Right lobe of liver (tissue), 6 donors: ENCODE data around the gene DYRK1A. TPM values are rescaled to one million over a fixed set of nuclear protein-coding genes. Genes with fewer than 3 reads are reported as not detected.

ENCODE experiments used
- ATAC-seq, 4 donors: fragments of 200-7000 bp; cut with Tn5 transposase; one replicate each; pipeline ENCODE4 v1.9.1; 2020; ENCODE audit warnings: mild to moderate bottlenecking in 4 of 4, moderate library complexity in 4 of 4
- DNase-seq, 3 donors: peaks; one replicate each; pipeline ENCODE4 v3.0.0-alpha.2; 2020
- H3K27ac ChIP-seq, 3 donors: fragments of 200-600 bp; one replicate each; pipeline ENCODE4 v1.8.0; 2022
- H3K27me3 ChIP-seq, 2 donors: fragments of 200-600 bp; one replicate each; pipeline ENCODE4 v1.8.0; 2022
- H3K36me3 ChIP-seq, 4 donors: fragments of 200-600 bp; sonication (generic) in 1 of 4; one replicate each; pipeline versions ENCODE4 v1.5.1 to v1.8.0; 2017 to 2022; ENCODE audit warnings: control low read depth in 1 of 4
- H3K4me1 ChIP-seq, 4 donors: fragments of 200-600 bp; sonication (generic) in 1 of 4; one replicate each; pipeline versions ENCODE4 v1.5.1 to v1.8.0; 2017 to 2022; ENCODE audit warnings: control low read depth in 1 of 4
- H3K4me3 ChIP-seq, 3 donors: fragments of 200-600 bp; one replicate each; pipeline ENCODE4 v1.8.0; 2022
- H3K9me3 ChIP-seq, 4 donors: fragments of 200-600 bp; sonication (generic) in 1 of 4; one replicate each; pipeline versions ENCODE4 v1.5.1 to v1.8.0; 2017 to 2022; ENCODE audit warnings: control low read depth in 1 of 4
- POLR2A ChIP-seq: fragments of 450-650 bp; IDR thresholded peaks from one replicate; pipeline ENCODE4 v1.6.1; 2017; ENCODE audit warnings: antibody characterized with exemption, mild to moderate bottlenecking
- WGBS: methylation state at CpG from one replicate; pipeline ENCODE4 v1.1.6; 2018; ENCODE audit warnings: low coverage, low lambda C conversion rate; ENCODE audit not compliant: insufficient coverage; ENCODE audit errors: missing lambda C conversion rate; 5-methylcytosine and 5-hydroxymethylcytosine counted together
- intact Hi-C, 2 donors: fragments of 100-400 bp; cut with DNase I; formaldehyde crosslinking; loops; one replicate each; pipeline versions ENCODE4 v1.11.2 to v1.14.1; 2022
- total RNA-seq, 6 experiments: library from RNA; depleted of rRNA in 2 of 6; stranded (reverse); fragments of >200 nt in 2 of 6; fragmentation: NEBNext Ultra II Directional in 3 of 6; extraction: Animal tissue kit (Norgen Biotek cat#: 25700) in 3 of 6; gene quantifications; one replicate each; pipeline versions ENCODE4 v1.1.0 to v1.2.4, GENCODE V29; 2016 to 2023
- TF ChIP-seq, protein P1 (sequence below), 4 donors: fragments of 200-600 bp in 3 of 4; fragments of 450-650 bp in 1 of 4; IDR thresholded peaks; one replicate each; pipeline versions ENCODE4 v1.5.1 to v1.8.0; 2016 to 2022; ENCODE audit warnings: antibody characterized with exemption in 4 of 4, mild to moderate bottlenecking in 2 of 4
- donor health status: DM: no; HTN: yes; CAD: no.
- donor health status: DM: no; HTN: no; CAD: no.
- donor health status: DM: no; HTN: no; CAD: no.
- donor health status: DM: no; HTN: yes; CAD: no.
- donor health status: DM: no; HTN: yes; CAD: no.

The DYRK1A gene
- total RNA-seq, 6 experiments from 2014 or later: 20.6 to 32.5 (median 25.7) TPM

DNA sequence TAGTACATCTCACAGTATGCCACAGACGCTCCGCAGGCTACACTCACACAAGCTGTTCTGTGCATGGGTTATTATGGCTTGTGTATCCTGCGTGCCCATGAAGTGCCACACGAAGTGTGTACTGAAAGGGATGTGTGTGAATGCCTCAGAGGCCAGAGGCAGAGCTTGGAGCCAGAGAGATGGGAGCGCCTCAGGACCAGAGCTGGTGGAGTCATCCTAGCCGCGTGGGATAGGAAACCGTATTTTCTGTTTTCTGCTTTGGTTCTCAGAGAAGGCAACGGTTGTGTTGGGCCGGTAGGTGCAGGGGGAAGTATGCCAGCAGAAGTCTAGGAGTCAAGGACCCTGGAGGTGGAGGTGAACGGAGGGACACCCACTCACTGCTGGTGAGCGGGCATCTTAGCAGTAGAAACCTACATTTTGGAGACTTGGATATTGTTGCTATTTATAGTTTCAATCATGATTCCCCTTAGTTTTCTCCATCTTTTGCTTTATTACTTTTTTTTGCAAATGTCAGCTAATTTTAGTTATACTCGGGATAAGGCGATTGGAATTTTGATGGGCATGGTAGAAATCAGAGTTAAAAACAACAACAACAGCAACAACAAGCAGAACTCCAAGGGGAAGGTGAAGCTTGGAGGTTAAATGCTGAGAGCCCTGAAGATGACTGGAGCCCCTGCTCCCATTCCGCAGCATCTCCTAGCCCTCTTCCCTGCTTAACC is 188.2 kb downstream of the DYRK1A start:
- Histone ChIP-seq H3K27ac (no peak overlapping the region), H3K27me3 (no peaks in the 10 kb centered on the region), H3K4me3 (no peak overlapping the region), H3K4me1 (no peaks in the 10 kb centered on the region), H3K9me3 (no peaks in the 10 kb centered on the region), H3K36me3 (no peaks in the 10 kb centered on the region)
- no peak for DNase-seq
- TF ChIP-seq POLR2A: no peak
- TF ChIP-seq, protein P1, sequence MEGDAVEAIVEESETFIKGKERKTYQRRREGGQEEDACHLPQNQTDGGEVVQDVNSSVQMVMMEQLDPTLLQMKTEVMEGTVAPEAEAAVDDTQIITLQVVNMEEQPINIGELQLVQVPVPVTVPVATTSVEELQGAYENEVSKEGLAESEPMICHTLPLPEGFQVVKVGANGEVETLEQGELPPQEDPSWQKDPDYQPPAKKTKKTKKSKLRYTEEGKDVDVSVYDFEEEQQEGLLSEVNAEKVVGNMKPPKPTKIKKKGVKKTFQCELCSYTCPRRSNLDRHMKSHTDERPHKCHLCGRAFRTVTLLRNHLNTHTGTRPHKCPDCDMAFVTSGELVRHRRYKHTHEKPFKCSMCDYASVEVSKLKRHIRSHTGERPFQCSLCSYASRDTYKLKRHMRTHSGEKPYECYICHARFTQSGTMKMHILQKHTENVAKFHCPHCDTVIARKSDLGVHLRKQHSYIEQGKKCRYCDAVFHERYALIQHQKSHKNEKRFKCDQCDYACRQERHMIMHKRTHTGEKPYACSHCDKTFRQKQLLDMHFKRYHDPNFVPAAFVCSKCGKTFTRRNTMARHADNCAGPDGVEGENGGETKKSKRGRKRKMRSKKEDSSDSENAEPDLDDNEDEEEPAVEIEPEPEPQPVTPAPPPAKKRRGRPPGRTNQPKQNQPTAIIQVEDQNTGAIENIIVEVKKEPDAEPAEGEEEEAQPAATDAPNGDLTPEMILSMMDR (IDR thresholded peaks at IDR 0.05): no peak
- 80% methylated on average over 14 of the region's 15 CpGs for WGBS
- intact Hi-C loops: no loop called here
- no peak for ATAC-seq

DNA sequence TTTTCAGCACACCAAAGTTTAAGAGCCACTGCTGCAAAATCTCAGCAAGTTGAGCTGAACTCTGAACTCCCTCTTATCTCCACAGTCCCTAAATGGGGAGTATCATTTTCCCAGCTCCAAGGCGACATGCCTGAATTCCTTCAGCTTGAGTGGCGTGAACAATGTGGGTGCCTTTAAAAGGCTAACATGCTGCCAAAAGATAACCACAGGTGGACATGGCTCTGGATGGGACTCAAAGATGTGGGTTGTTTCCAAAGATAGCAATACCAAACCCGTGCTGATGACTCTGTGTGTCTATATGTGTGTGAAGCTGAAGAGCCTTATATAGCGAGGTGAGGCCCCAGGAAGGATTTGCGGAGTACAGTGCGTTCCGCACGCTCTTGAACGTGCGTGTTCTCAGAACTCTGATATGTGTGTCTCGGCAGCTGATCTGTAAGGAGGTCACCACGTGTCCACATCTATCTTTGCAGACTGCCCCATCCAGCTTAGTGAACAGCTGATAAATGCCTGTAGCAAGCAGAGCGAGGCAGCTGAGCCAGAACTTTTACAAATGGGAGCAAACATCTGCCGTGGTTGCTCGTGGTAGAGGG is 189.2 kb downstream of the DYRK1A start:
- Histone ChIP-seq H3K36me3 (no peaks in the 10 kb centered on the region), H3K4me1 (peaks cover 0 to 8% (median 0%) of the 10 kb centered on the region in 4 donors), H3K9me3 (no peaks in the 10 kb centered on the region), H3K4me3 (no peak overlapping the region), H3K27ac (no peak overlapping the region), H3K27me3 (no peaks in the 10 kb centered on the region)
- TF ChIP-seq, protein P1 (IDR thresholded peaks at IDR 0.05): no peak
- no peak for TF ChIP-seq POLR2A
- 86% methylated on average over 12 of the region's 15 CpGs for WGBS
- no peak for ATAC-seq
- no peak for DNase-seq
- intact Hi-C loops: no loop called here

DNA sequence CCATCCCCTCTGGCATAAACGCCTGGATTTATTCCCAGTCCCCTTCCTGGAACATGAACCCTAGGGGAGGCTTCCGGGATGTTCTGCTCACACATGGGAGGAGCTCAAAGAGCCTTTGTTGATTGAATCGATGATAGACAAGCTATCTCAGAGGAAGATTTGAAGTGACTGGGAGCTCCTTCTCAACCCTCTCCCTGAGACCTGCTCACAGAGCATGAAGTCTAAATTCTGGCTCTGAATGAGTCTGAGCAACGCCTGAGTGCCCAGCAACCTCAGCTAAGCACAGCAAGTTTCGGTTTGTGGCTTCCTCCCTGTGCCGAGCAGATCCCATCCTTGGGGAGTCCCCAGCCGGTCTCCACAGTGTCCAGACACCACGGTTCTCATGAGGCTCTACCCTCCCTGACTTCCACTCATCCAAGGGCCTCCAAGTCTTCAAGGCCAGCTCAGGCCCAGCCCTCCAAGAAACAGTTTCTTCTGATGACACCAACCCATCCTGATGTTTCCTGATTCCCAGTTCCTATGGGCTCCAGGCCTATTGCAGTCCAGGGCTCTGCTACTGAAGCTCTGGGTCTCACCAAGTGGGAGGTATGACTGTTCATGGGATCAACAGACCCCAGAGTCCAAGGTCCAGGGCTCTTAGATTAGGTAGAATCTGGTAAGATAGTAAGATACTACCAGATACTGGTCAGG is 190.8 kb downstream of the DYRK1A start:
- peak; percentile 16 to 37 (median 24) for ATAC-seq

DNA sequence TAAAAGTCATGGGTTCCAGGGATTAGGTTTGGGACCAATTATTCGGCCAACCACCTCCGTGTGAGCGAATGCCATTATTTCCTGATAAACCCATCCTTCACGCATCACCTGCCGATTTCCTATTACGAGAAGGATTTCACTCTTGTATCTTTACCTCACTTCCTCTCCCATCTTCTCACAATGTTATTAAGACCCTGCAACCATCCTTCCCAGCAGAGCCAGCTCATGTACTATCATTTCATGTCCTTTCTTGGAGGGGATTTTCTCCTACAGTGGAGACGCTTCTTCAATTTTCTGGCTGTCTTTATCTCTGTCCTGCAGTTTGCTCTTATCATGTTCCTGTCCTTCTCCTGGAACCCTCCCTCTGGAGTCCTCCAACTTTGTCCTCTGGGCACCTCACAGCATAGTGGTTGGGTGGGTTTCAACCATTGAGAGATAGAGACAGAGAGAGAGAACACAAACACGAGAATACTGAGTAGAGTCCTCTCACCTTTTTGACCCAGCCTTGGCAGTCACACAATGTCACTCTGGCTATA is 192.2 kb downstream of the DYRK1A start:
- TF ChIP-seq, protein P1 (IDR thresholded peaks at IDR 0.05): no peak
- no peak for TF ChIP-seq POLR2A
- Histone ChIP-seq H3K4me3 (no peak overlapping the region), H3K9me3 (no peaks in the 10 kb centered on the region), H3K4me1 (peaks cover 0 to 20% (median 2%) of the 10 kb centered on the region in 4 donors), H3K36me3 (no peaks in the 10 kb centered on the region), H3K27me3 (no peaks in the 10 kb centered on the region), H3K27ac (no peak overlapping the region)
- intact Hi-C loops: no loop called here
- 87% methylated on average over 8 of the region's 8 CpGs for WGBS
- no peak for DNase-seq
- ATAC-seq: no peak

More for the DNA sequence above, 190.8 kb downstream of the DYRK1A start:
- 59% methylated on average over 3 of the region's 8 CpGs for WGBS
- Histone ChIP-seq H3K27ac (no peak overlapping the region), H3K4me1 (peaks cover 0 to 12% (median 0%) of the 10 kb centered on the region in 4 donors), H3K9me3 (no peaks in the 10 kb centered on the region), H3K27me3 (no peaks in the 10 kb centered on the region), H3K36me3 (no peaks in the 10 kb centered on the region), H3K4me3 (no peak overlapping the region)
- intact Hi-C loops: no loop called here
- TF ChIP-seq POLR2A: no peak
- TF ChIP-seq, protein P1 (IDR thresholded peaks at IDR 0.05): no peak
- no peak for DNase-seq
